ENCODE results near the gene ARHGEF17. TPM values are rescaled to one million over a fixed set of nuclear protein-coding genes. Genes with fewer than 3 reads are reported as not detected.

The ARHGEF17 gene
- total RNA-seq, 1 experiment from 2014 or later: 22.3 TPM

GRCh38 chr11:73389916-73390315 lies 81.8 kb downstream of the ARHGEF17 start:
- no peak for TF ChIP-seq CTCF (IDR thresholded peaks at IDR 0.05; ENCODE audit: unreplicated experiment)
- BruUV-seq (replicated peaks): no TSS peak
- no peak for DNase-seq
- Mint-ChIP-seq H3K4me1 (ENCODE audit: low read depth, unreplicated experiment) (peaks cover 21% of the 10 kb centered on the region), H3K36me3 (ENCODE audit: insufficient read depth, unreplicated experiment) (peaks cover 12% of the 10 kb centered on the region), H3K4me3 (ENCODE audit: low read depth, unreplicated experiment) (no peak overlapping the region), H3K9me3 (ENCODE audit: low read depth, unreplicated experiment) (no peaks in the 10 kb centered on the region), H3K27ac (ENCODE audit: unreplicated experiment) (no peak overlapping the region), H3K27me3 (ENCODE audit: unreplicated experiment) (no peaks in the 10 kb centered on the region)
- intact Hi-C loops (cut with micrococcal nuclease; ENCODE audit: unreplicated experiment): loop anchor here (5.0 kb wide), 1 partner anchor 83 kb away; the partner anchor contains the start of gene ARHGEF17
- CTCF ChIA-PET: interaction anchor here (0.7 kb wide), 1 partner anchor 233 kb away, joined by 3 read pairs; no protein-coding TSS in a partner anchor

- H3K27ac Mint-ChIP-seq (ENCODE audit: unreplicated experiment): no peak overlapping the region
- H3K4me1 Mint-ChIP-seq (ENCODE audit: low read depth, unreplicated experiment): peaks cover 19% of the 10 kb centered on the region
- intact Hi-C loops (cut with micrococcal nuclease; ENCODE audit: unreplicated experiment): loop anchor here (5.0 kb wide), 1 partner anchor 84 kb away; the partner anchor contains the start of gene ARHGEF17
- no peaks in the 10 kb centered on the region for H3K27me3 Mint-ChIP-seq (ENCODE audit: unreplicated experiment)
- peaks cover 19% of the 10 kb centered on the region for H3K36me3 Mint-ChIP-seq (ENCODE audit: insufficient read depth, unreplicated experiment)
- no peak for DNase-seq
- no peak for TF ChIP-seq CTCF (IDR thresholded peaks at IDR 0.05; ENCODE audit: unreplicated experiment)
- CTCF ChIA-PET: interaction anchor here (0.7 kb wide), 1 partner anchor 232 kb away, joined by 3 read pairs; no protein-coding TSS in a partner anchor
- no peak overlapping the region for H3K4me3 Mint-ChIP-seq (ENCODE audit: low read depth, unreplicated experiment)
- H3K9me3 Mint-ChIP-seq (ENCODE audit: low read depth, unreplicated experiment): no peaks in the 10 kb centered on the region
- BruUV-seq (replicated peaks): no TSS peak
Measured at GRCh38 chr11:73390601-73391565, 82.8 kb downstream of the ARHGEF17 start.

GRCh38 chr11:73391665-73392064 lies 83.6 kb downstream of the ARHGEF17 start:
- no peak for TF ChIP-seq CTCF (IDR thresholded peaks at IDR 0.05; ENCODE audit: unreplicated experiment)
- Mint-ChIP-seq H3K27ac (ENCODE audit: unreplicated experiment) (no peak overlapping the region), H3K27me3 (ENCODE audit: unreplicated experiment) (no peaks in the 10 kb centered on the region), H3K4me3 (ENCODE audit: low read depth, unreplicated experiment) (no peak overlapping the region), H3K36me3 (ENCODE audit: insufficient read depth, unreplicated experiment) (peaks cover 27% of the 10 kb centered on the region), H3K9me3 (ENCODE audit: low read depth, unreplicated experiment) (no peaks in the 10 kb centered on the region), H3K4me1 (ENCODE audit: low read depth, unreplicated experiment) (peaks cover 19% of the 10 kb centered on the region)
- CTCF ChIA-PET: no interaction called here
- no peak for DNase-seq
- BruUV-seq (replicated peaks): no TSS peak
- intact Hi-C loops (cut with micrococcal nuclease; ENCODE audit: unreplicated experiment): loop anchor here (5.0 kb wide), 1 partner anchor 84 kb away; the partner anchor contains the start of gene ARHGEF17

GRCh38 chr11:73392108-73393010 lies 84.3 kb downstream of the ARHGEF17 start:
- DNase-seq: no peak
- Mint-ChIP-seq H3K9me3 (ENCODE audit: low read depth, unreplicated experiment) (no peaks in the 10 kb centered on the region), H3K4me3 (ENCODE audit: low read depth, unreplicated experiment) (no peak overlapping the region)

More at GRCh38 chr11:73392108-73393010, 84.3 kb downstream of the ARHGEF17 start:
- H3K27me3 Mint-ChIP-seq (ENCODE audit: unreplicated experiment): no peaks in the 10 kb centered on the region
- BruUV-seq (replicated peaks): no TSS peak
- intact Hi-C loops (cut with micrococcal nuclease; ENCODE audit: unreplicated experiment): loop anchor here (1.0 to 5.0 kb wide), 2 partner anchors 41 to 85 kb away; partner anchors contain the start of gene ARHGEF17
- CTCF ChIA-PET: interaction anchor here (0.6 to 1.8 kb wide), 8 partner anchors 9 to 94 kb away, joined by 4 to 39 read pairs (median 7); no protein-coding TSS in a partner anchor
- peaks cover 31% of the 10 kb centered on the region for H3K36me3 Mint-ChIP-seq (ENCODE audit: insufficient read depth, unreplicated experiment)
- H3K4me1 Mint-ChIP-seq (ENCODE audit: low read depth, unreplicated experiment): peaks cover 19% of the 10 kb centered on the region
- no peak overlapping the region for H3K27ac Mint-ChIP-seq (ENCODE audit: unreplicated experiment)
- no peak for TF ChIP-seq CTCF (IDR thresholded peaks at IDR 0.05; ENCODE audit: unreplicated experiment)

Measured in Calu3 (cell line).